Activated CD4-positive, alpha-beta T cell treated with anti-CD3 and anti-CD28 coated beads for 4 hours (primary cell): ENCODE measurements around the gene OR1D5.
"Not testable (repeated sequence)": the region's sequence is repeated elsewhere in the genome, so short reads cannot be mapped to it uniquely, and the experiment has no call there.

Source experiments
- DNase-seq, 2 donors: peaks; one replicate each; pipeline ENCODE4 v3.0.0-alpha.2; 2020

The OR1D5 gene

GRCh38 chr17:3032258-3033247, 30.9 kb downstream of the OR1D5 start:
- no peak for DNase-seq

GRCh38 chr17:3030852-3031470, 32.4 kb downstream of the OR1D5 start:
- not testable (repeated sequence) for DNase-seq

GRCh38 chr17:3030096-3030495, 33.3 kb downstream of the OR1D5 start:
- no peak for DNase-seq

GRCh38 chr17:3029213-3029913, 34.0 kb downstream of the OR1D5 start:
- DNase-seq = no peak

- DNase-seq = no peak
Measured at GRCh38 chr17:3027786-3028532, 35.4 kb downstream of the OR1D5 start.

GRCh38 chr17:3026856-3027751, 36.3 kb downstream of the OR1D5 start:
- DNase-seq = no peak

- DNase-seq = no peak
Measured at GRCh38 chr17:3026125-3026855, 37.1 kb downstream of the OR1D5 start.

GRCh38 chr17:3025421-3026124, 37.8 kb downstream of the OR1D5 start:
- DNase-seq = no peak

GRCh38 chr17:3024346-3024745, 39.1 kb downstream of the OR1D5 start:
- DNase-seq = no peak

GRCh38 chr17:3022197-3022596, 41.2 kb downstream of the OR1D5 start:
- DNase-seq = no peak

GRCh38 chr17:3020381-3020780, 43.0 kb downstream of the OR1D5 start:
- no peak for DNase-seq

- no peak for DNase-seq
Measured at GRCh38 chr17:3019761-3020160, 43.6 kb downstream of the OR1D5 start.

GRCh38 chr17:3017936-3018335, 45.5 kb downstream of the OR1D5 start:
- no peak for DNase-seq

GRCh38 chr17:3015890-3016289, 47.5 kb downstream of the OR1D5 start:
- DNase-seq = no peak

GRCh38 chr17:3012926-3013581, 50.4 kb downstream of the OR1D5 start:
- peak; percentile 47 to 54 for DNase-seq
